Keratinocyte (primary cell): Measurements from ENCODE around the gene KCNH6. TPM values are rescaled to one million over a fixed set of nuclear protein-coding genes. Genes with fewer than 3 reads are reported as not detected.

ENCODE experiments used
- DNase-seq: peaks from one replicate; pipeline ENCODE4 v3.0.0-alpha.2; 2011; ENCODE audit warnings: low read depth, missing footprints, low spot score
- FAIRE-seq: peaks from 2 replicates; lab custom pipeline; 2011; peaks lifted over from hg19 to GRCh38; lab: Jason Lieb, UNC
- H2AFZ ChIP-seq: 2 replicates; pipeline ENCODE4 v1.6.0; 2012; ENCODE audit warnings: low read length, control low read depth, inconsistent platforms; ENCODE audit not compliant: control insufficient read depth
- H3K27ac ChIP-seq: 2 replicates; pipeline ENCODE4 v1.5.1; 2011; ENCODE audit warnings: low read length; ENCODE audit not compliant: control insufficient read depth, insufficient read depth
- H3K27me3 ChIP-seq: 3 replicates; pipeline ENCODE4 v1.6.0; 2011; ENCODE audit warnings: low read length; ENCODE audit not compliant: control insufficient read depth, insufficient read depth; ENCODE audit errors: extremely low read depth
- H3K36me3 ChIP-seq, 2 experiments: 2 replicates in 1 of 2; 3 replicates in 1 of 2; pipeline ENCODE4 v1.5.1; 2011; ENCODE audit warnings: low read length in 2 of 2, mild to moderate bottlenecking in 1 of 2; ENCODE audit not compliant: control insufficient read depth in 2 of 2, insufficient read depth in 2 of 2; ENCODE audit errors: extremely low read depth in 1 of 2
- H3K4me1 ChIP-seq: 3 replicates; pipeline ENCODE4 v1.5.1; 2011; ENCODE audit warnings: low read length; ENCODE audit not compliant: control insufficient read depth, insufficient read depth; ENCODE audit errors: extremely low read depth
- H3K4me2 ChIP-seq: 3 replicates; pipeline ENCODE4 v1.6.0; 2011; ENCODE audit warnings: low read depth, low read length; ENCODE audit not compliant: control insufficient read depth, insufficient read depth; ENCODE audit errors: extremely low read depth
- H3K4me3 ChIP-seq, 3 experiments: fragments of 200-600 bp in 1 of 3; sonication (generic) in 1 of 3; 2 replicates in 2 of 3; 3 replicates in 1 of 3; pipeline ENCODE4 v1.5.1; 2011 to 2016; ENCODE audit warnings: low read length in 3 of 3, mild to moderate bottlenecking in 3 of 3, control low read depth in 2 of 3, inconsistent platforms in 1 of 3, low read depth in 1 of 3, mixed read lengths in 1 of 3, mixed run types in 1 of 3, moderate library complexity in 1 of 3; ENCODE audit not compliant: control insufficient read depth in 2 of 3, insufficient read depth in 2 of 3; ENCODE audit errors: extremely low read depth in 1 of 3
- H3K79me2 ChIP-seq: 2 replicates; pipeline ENCODE4 v1.6.0; 2012; ENCODE audit warnings: low read length; ENCODE audit not compliant: control insufficient read depth, insufficient read depth
- H3K9ac ChIP-seq: 3 replicates; pipeline ENCODE4 v1.6.0; 2011; ENCODE audit warnings: low read length; ENCODE audit not compliant: control insufficient read depth, insufficient read depth; ENCODE audit errors: extremely low read depth
- H3K9me1 ChIP-seq: 3 replicates; pipeline ENCODE4 v1.6.0; 2011; ENCODE audit warnings: low read length; ENCODE audit not compliant: control insufficient read depth, insufficient read depth; ENCODE audit errors: extremely low read depth
- H3K9me3 ChIP-seq: 2 replicates; pipeline ENCODE4 v1.5.1; 2012; ENCODE audit warnings: low read depth, low read length; ENCODE audit not compliant: control insufficient read depth
- H4K20me1 ChIP-seq: 3 replicates; pipeline ENCODE4 v1.6.0; 2011; ENCODE audit warnings: low read length; ENCODE audit not compliant: control insufficient read depth, insufficient read depth; ENCODE audit errors: extremely low read depth
- EZH2 ChIP-seq: IDR thresholded peaks from one replicate; pipeline ENCODE4 v1.6.1; 2012; ENCODE audit warnings: inconsistent platforms, mild to moderate bottlenecking, low read length, moderate library complexity
- dilution Hi-C: fragments of 300-500 bp; cut with MboI; formaldehyde crosslinking; loops from one replicate; pipeline ENCODE4 v1.7.0; 2020; ENCODE audit warnings: low sequenced_read_pairs; ENCODE audit not compliant: extremely low pct_ligation_motif_present
- polyA plus RNA-seq, 5 experiments: library from polyadenylated mRNA; depleted of rRNA in 3 of 5; stranded (reverse) in 3 of 5; stranded (forward) in 1 of 5; unstranded in 1 of 5; fragments of >200 nt; gene quantifications; 1 replicate in 1 of 5; 2 replicates in 3 of 5; 3 replicates in 1 of 5; pipeline versions ENCODE4 v1.2.1 to v1.2.3, GENCODE V29; 2011 to 2012; ENCODE audit warnings: missing spikeins in 2 of 5, low read depth in 1 of 5, low replicate concordance in 1 of 5
- TF ChIP-seq, protein P1 (sequence below), 3 experiments: IDR thresholded peaks in 1 of 3; conservative IDR thresholded peaks in 1 of 3; optimal IDR thresholded peaks in 1 of 3; 2 replicates in 2 of 3; 3 replicates in 1 of 3; pipeline versions ENCODE3 to v1.5.1; 2011; ENCODE audit warnings: low read length in 3 of 3, mild to moderate bottlenecking in 3 of 3, moderate library complexity in 2 of 3, control low read depth in 1 of 3, inconsistent platforms in 1 of 3; ENCODE audit not compliant: insufficient read depth in 2 of 3; ENCODE audit errors: extremely low read depth in 1 of 3

Gene KCNH6
- polyA plus RNA-seq, 1 donor (not counting 4 experiments of a cell fraction or from before 2014, with no cell fraction given): not detected

DNA sequence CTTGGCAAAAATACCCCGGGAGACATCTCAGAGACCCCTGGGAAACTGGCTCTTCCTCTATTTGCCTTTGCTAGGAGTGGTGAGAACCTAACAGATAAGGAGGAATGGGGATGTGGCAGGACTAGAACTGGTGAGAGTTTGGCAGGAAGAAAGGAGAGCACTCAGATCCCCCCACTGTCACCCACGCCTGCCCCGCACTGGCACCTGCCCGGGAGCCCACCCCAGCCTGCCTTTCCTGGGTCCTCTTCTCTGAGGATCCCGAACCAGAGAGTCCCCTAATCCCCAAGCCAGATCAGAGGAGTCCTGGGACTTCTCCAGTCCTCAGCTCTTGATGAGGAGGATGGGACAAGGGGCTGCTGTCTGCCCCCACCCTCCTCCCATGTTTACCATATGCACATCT lies 3.7 kb downstream of the KCNH6 start:
- Histone ChIP-seq H3K36me3 (no peaks in the 10 kb centered on the region), H3K27ac (no peak overlapping the region), H2AFZ (no peak overlapping the region), H3K9ac (no peak overlapping the region), H3K9me1 (no peaks in the 10 kb centered on the region), H3K4me1 (no peaks in the 10 kb centered on the region), H3K27me3 (peaks cover 28% of the 10 kb centered on the region), H3K4me2 (no peak overlapping the region), H3K9me3 (no peaks in the 10 kb centered on the region), H3K79me2 (no peaks in the 10 kb centered on the region), H3K4me3 (no peak overlapping the region), H4K20me1 (no peaks in the 10 kb centered on the region)
- FAIRE-seq (no peak), DNase-seq (no peak)
- dilution Hi-C loops: no loop called here
- TF ChIP-seq, protein P1, sequence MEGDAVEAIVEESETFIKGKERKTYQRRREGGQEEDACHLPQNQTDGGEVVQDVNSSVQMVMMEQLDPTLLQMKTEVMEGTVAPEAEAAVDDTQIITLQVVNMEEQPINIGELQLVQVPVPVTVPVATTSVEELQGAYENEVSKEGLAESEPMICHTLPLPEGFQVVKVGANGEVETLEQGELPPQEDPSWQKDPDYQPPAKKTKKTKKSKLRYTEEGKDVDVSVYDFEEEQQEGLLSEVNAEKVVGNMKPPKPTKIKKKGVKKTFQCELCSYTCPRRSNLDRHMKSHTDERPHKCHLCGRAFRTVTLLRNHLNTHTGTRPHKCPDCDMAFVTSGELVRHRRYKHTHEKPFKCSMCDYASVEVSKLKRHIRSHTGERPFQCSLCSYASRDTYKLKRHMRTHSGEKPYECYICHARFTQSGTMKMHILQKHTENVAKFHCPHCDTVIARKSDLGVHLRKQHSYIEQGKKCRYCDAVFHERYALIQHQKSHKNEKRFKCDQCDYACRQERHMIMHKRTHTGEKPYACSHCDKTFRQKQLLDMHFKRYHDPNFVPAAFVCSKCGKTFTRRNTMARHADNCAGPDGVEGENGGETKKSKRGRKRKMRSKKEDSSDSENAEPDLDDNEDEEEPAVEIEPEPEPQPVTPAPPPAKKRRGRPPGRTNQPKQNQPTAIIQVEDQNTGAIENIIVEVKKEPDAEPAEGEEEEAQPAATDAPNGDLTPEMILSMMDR (optimal IDR thresholded peaks at IDR 0.05 in 1 of 3, IDR thresholded peaks at IDR 0.05 in 1 of 3, conservative IDR thresholded peaks at IDR 0.05 in 1 of 3; ENCODE audit: extremely low read depth in 1 of 3, insufficient read depth in 2 of 3, low read length in 3 of 3): no peak

DNA sequence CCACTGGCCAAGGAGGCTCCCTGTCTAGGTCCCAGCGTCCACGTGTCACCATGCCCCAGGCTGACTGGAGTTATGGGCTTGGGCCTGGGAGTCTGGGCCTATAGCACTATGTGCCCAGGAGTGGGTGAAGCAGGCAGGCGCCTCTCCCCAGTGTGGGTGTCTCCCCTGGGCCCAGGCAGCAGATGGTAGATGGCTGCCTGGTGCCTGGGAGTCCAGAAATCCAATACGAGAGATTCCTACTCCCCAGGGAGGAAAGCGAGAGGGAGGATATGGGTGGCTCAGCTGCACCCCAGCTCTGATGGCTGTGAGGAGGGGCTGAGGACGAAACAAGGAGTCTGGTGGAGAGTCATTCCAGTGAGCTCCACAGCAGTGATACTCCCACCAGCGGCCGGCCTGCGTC lies 5.0 kb downstream of the KCNH6 start:
- Histone ChIP-seq H3K9me1 (no peaks in the 10 kb centered on the region), H3K4me2 (no peak overlapping the region), H3K27ac (no peak overlapping the region), H2AFZ (no peak overlapping the region), H3K4me1 (no peaks in the 10 kb centered on the region), H4K20me1 (no peaks in the 10 kb centered on the region), H3K36me3 (no peaks in the 10 kb centered on the region), H3K79me2 (no peaks in the 10 kb centered on the region), H3K9me3 (no peaks in the 10 kb centered on the region), H3K9ac (no peak overlapping the region), H3K4me3 (no peak overlapping the region), H3K27me3 (peaks cover 31% of the 10 kb centered on the region)
- FAIRE-seq (no peak), DNase-seq (no peak)
- TF ChIP-seq, protein P1 (optimal IDR thresholded peaks at IDR 0.05 in 1 of 3, IDR thresholded peaks at IDR 0.05 in 1 of 3, conservative IDR thresholded peaks at IDR 0.05 in 1 of 3; ENCODE audit: extremely low read depth in 1 of 3, insufficient read depth in 2 of 3, low read length in 3 of 3): no peak
- TF ChIP-seq EZH2: no peak
- dilution Hi-C loops: no loop called here
